ENCODE results near the gene LMNA. TPM values are rescaled to one million over a fixed set of nuclear protein-coding genes. Genes with fewer than 3 reads are reported as not detected.

Gene LMNA
- total and polyA plus RNA-seq, 3 donors from 2014 or later, result 162 to 219 (median 189) TPM

- H3K4me3 ChIP-seq, result no peak overlapping the region
- peak overlapping the region; percentile 91 to 98 for H3K27ac ChIP-seq
- TF ChIP-seq, protein P1, sequence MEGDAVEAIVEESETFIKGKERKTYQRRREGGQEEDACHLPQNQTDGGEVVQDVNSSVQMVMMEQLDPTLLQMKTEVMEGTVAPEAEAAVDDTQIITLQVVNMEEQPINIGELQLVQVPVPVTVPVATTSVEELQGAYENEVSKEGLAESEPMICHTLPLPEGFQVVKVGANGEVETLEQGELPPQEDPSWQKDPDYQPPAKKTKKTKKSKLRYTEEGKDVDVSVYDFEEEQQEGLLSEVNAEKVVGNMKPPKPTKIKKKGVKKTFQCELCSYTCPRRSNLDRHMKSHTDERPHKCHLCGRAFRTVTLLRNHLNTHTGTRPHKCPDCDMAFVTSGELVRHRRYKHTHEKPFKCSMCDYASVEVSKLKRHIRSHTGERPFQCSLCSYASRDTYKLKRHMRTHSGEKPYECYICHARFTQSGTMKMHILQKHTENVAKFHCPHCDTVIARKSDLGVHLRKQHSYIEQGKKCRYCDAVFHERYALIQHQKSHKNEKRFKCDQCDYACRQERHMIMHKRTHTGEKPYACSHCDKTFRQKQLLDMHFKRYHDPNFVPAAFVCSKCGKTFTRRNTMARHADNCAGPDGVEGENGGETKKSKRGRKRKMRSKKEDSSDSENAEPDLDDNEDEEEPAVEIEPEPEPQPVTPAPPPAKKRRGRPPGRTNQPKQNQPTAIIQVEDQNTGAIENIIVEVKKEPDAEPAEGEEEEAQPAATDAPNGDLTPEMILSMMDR (IDR thresholded peaks at IDR 0.05), result no peak
- no peak for TF ChIP-seq POLR2A (IDR thresholded peaks at IDR 0.05)
- no peaks in the 10 kb centered on the region for H3K36me3 ChIP-seq (ENCODE audit: low read depth, missing control alignments)
- peaks cover 68% of the 10 kb centered on the region for H3K4me1 ChIP-seq
- no peaks in the 10 kb centered on the region for H3K27me3 ChIP-seq
- WGBS, 2 donors, result 30 to 38% methylated on average over 8 of the region's 8 CpGs
- no peaks in the 10 kb centered on the region for H3K9me3 ChIP-seq
- intact Hi-C loops (cut with DNase I; ENCODE audit: low total_unique reads), result no loop called here
- DNase-seq, result peak; percentile 64
Observed at GRCh38 chr1:156128654-156129597, 14.4 kb downstream of the LMNA start.

GRCh38 chr1:156129687-156130577, 15.4 kb downstream of the LMNA start:
- peaks cover 57% of the 10 kb centered on the region for H3K4me1 ChIP-seq

GRCh38 chr1:156130578-156130942, 16.0 kb downstream of the LMNA start:
- H3K27me3 ChIP-seq, result no peaks in the 10 kb centered on the region
- H3K27ac ChIP-seq, result peak overlapping the region; percentile 91 to 98
- no peaks in the 10 kb centered on the region for H3K9me3 ChIP-seq
- TF ChIP-seq, protein P1 (IDR thresholded peaks at IDR 0.05), result no peak
- no peak for TF ChIP-seq POLR2A (IDR thresholded peaks at IDR 0.05)
- peaks cover 51% of the 10 kb centered on the region for H3K4me1 ChIP-seq
- intact Hi-C loops (cut with DNase I; ENCODE audit: low total_unique reads), result no loop called here
- DNase-seq, result no peak
- H3K36me3 ChIP-seq (ENCODE audit: low read depth, missing control alignments), result no peaks in the 10 kb centered on the region
- WGBS, 2 donors, result 80 to 84% methylated on average over 1 to 6 of the region's 6 CpGs
- H3K4me3 ChIP-seq, result no peak overlapping the region

More at GRCh38 chr1:156129687-156130577, 15.4 kb downstream of the LMNA start:
- peak; percentile 90 for DNase-seq
- Histone ChIP-seq H3K9me3 (no peaks in the 10 kb centered on the region), H3K27me3 (no peaks in the 10 kb centered on the region), H3K27ac (peak overlapping the region; percentile 91 to 98), H3K36me3 (ENCODE audit: low read depth, missing control alignments) (no peaks in the 10 kb centered on the region), H3K4me3 (no peak overlapping the region)
- no peak for TF ChIP-seq POLR2A (IDR thresholded peaks at IDR 0.05)
- TF ChIP-seq, protein P1 (IDR thresholded peaks at IDR 0.05), result peak; percentile 94 to 96 (median 95)
- intact Hi-C loops (cut with DNase I; ENCODE audit: low total_unique reads), result no loop called here
- 39 to 40% methylated on average over 6 to 7 of the region's 7 CpGs for WGBS, 2 donors

DNA sequence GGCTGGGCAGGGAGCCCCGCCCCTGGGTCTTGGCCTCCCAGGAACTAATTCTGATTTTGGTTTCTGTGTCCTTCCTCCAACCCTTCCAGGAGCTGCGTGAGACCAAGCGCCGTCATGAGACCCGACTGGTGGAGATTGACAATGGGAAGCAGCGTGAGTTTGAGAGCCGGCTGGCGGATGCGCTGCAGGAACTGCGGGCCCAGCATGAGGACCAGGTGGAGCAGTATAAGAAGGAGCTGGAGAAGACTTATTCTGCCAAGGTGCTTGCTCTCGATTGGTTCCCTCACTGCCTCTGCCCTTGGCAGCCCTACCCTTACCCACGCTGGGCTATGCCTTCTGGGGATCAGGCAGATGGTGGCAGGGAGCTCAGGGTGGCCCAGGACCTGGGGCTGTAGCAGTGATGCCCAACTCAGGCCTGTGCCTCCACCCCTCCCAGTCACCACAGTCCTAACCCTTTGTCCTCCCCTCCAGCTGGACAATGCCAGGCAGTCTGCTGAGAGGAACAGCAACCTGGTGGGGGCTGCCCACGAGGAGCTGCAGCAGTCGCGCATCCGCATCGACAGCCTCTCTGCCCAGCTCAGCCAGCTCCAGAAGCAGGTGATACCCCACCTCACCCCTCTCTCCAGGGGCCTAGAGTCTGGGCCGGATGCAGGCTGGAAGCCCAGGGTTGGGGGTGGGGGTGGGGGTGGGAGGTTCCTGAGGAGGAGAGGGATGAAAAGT, 20.4 kb downstream of the LMNA start:
- H3K4me3 ChIP-seq, result no peak overlapping the region
- 89 to 92% methylated on average over 7 to 18 of the region's 18 CpGs for WGBS, 2 donors
- intact Hi-C loops (cut with DNase I; ENCODE audit: low total_unique reads), result loop anchor here (5.0 kb wide), 1 partner anchor 38 kb away; no protein-coding TSS in a partner anchor

More for the DNA sequence above, 20.4 kb downstream of the LMNA start:
- no peak overlapping the region for H3K27ac ChIP-seq
- no peak for TF ChIP-seq POLR2A (IDR thresholded peaks at IDR 0.05)
- TF ChIP-seq, protein P1 (IDR thresholded peaks at IDR 0.05), result no peak
- no peak for DNase-seq
- peaks cover 12% of the 10 kb centered on the region for H3K4me1 ChIP-seq
- H3K9me3 ChIP-seq, result no peaks in the 10 kb centered on the region
- no peaks in the 10 kb centered on the region for H3K27me3 ChIP-seq
- no peaks in the 10 kb centered on the region for H3K36me3 ChIP-seq (ENCODE audit: low read depth, missing control alignments)
